Heart left ventricle (tissue), 13 donors: ENCODE results near the gene NMS.

Experiments
- POLR2A ChIP-seq, 2 donors: fragments of 450-650 bp; IDR thresholded peaks; one replicate each; pipeline ENCODE4 v1.6.1; 2017; ENCODE audit warnings: antibody characterized with exemption in 2 of 2, mild to moderate bottlenecking in 2 of 2, moderate library complexity in 2 of 2
- TF ChIP-seq, protein P1 (sequence below), 12 donors: fragments of 200-600 bp; sonication (generic) in 4 of 12; IDR thresholded peaks; one replicate each; pipeline versions ENCODE4 v1.5.0 to v1.8.0; 2018 to 2022; ENCODE audit warnings: antibody characterized with exemption in 12 of 12, mild to moderate bottlenecking in 5 of 12
- donor health status: ischemic (EF 13 %, LVEDD 7.1; RV severe dilation, severe dysfunction).
- donor health status: DM: no; HTN: yes; CAD: no.
- donor health status: DM: no; HTN: no; CAD: no.
- donor health status: ischemic (EF 25% LVEDD 6.9; RV normal size, moderate dysfunction).
- donor health status: ischemic (EF 25% LVEDD 5.7; RV mildly dilated, moderate dysfunction).
- donor health status: ischemic (EF 35%, LVEDD 5.7; RV mildly dilated, moderate dysfunction).
- donor health status: nonischemic (EF 11% LVEDD 7.7; RV severe dilation, severe dysfunction).
- donor health status: DM: yes; HTN: yes; CAD: no.
- donor health status: PGD.
- donor health status: ischemic (EF 29% LVEDD 5.4; RV normal size, mild dysfunction).
- donor health status: nonischemic (EF 23%, LVEDD 6.1; RV moderate dilation, normal function).

DNA sequence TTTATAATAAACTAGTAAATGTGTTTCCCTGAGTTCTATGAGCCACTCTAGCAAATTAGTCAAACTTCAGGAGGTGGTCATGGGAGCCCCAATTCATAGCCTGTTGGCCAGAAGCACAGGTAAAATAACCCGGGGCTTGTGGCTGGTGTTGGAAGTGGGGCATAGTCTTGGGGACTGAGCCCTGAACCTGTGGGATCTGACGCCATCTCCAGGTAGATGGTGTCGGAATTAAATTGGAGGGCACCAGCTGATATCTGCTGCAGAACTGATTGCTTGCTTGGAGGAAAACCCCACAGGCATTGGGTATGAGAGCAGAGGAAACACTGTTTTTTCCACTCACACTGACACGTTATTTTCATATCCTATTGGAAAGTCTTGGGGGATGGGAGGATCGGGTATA is 14.1 kb downstream of the NMS start:
- TF ChIP-seq, protein P1, sequence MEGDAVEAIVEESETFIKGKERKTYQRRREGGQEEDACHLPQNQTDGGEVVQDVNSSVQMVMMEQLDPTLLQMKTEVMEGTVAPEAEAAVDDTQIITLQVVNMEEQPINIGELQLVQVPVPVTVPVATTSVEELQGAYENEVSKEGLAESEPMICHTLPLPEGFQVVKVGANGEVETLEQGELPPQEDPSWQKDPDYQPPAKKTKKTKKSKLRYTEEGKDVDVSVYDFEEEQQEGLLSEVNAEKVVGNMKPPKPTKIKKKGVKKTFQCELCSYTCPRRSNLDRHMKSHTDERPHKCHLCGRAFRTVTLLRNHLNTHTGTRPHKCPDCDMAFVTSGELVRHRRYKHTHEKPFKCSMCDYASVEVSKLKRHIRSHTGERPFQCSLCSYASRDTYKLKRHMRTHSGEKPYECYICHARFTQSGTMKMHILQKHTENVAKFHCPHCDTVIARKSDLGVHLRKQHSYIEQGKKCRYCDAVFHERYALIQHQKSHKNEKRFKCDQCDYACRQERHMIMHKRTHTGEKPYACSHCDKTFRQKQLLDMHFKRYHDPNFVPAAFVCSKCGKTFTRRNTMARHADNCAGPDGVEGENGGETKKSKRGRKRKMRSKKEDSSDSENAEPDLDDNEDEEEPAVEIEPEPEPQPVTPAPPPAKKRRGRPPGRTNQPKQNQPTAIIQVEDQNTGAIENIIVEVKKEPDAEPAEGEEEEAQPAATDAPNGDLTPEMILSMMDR (IDR thresholded peaks at IDR 0.05) = no peak
- no peak for TF ChIP-seq POLR2A (IDR thresholded peaks at IDR 0.05)
